Measurements from ENCODE around the gene TNNT3.

- TF ChIP-seq POLR2A (IDR thresholded peaks at IDR 0.05) (no peak), CTCF (IDR thresholded peaks at IDR 0.05) (no peak)
These were observed 50.3 kb downstream of the TNNT3 start for GRCh38 chr11:1969776-1970175.
